ENCODE results near the gene UBE3A.
"Not testable (repeated sequence)": the region's sequence is repeated elsewhere in the genome, so short reads cannot be mapped to it uniquely, and the experiment has no call there.

Gene UBE3A

GRCh38 chr15:25438601-25439368 lies at the start of gene UBE3A:
Gene UBE3A, minus strand, starts transcription at chr15:25439024. Its CDS starts 29,917 bp downstream, at chr15:25409107.
- DNase-seq (ENCODE audit: low read depth in 2 of 2): peak; percentile 71 to 75

- DNase-seq (ENCODE audit: low read depth in 2 of 2): no peak
These were observed 48.5 kb upstream of the UBE3A start for GRCh38 chr15:25487226-25487884.

- DNase-seq (ENCODE audit: low read depth in 2 of 2): no peak
These were observed 47.2 kb upstream of the UBE3A start for GRCh38 chr15:25486051-25486450.

GRCh38 chr15:25481208-25481859 lies 42.5 kb upstream of the UBE3A start:
- DNase-seq (ENCODE audit: low read depth in 2 of 2): no peak

- DNase-seq (ENCODE audit: low read depth in 2 of 2): no peak
These were observed 39.5 kb upstream of the UBE3A start for GRCh38 chr15:25478313-25478712.

GRCh38 chr15:25477816-25478215 lies 39.0 kb upstream of the UBE3A start:
- DNase-seq (ENCODE audit: low read depth in 2 of 2): no peak

GRCh38 chr15:25474251-25474650 lies 35.4 kb upstream of the UBE3A start:
- no peak for DNase-seq (ENCODE audit: low read depth in 2 of 2)

- DNase-seq (ENCODE audit: low read depth in 2 of 2): no peak
These were observed 31.4 kb upstream of the UBE3A start for GRCh38 chr15:25470230-25470629.

GRCh38 chr15:25469377-25469776 lies 30.6 kb upstream of the UBE3A start:
- no peak for DNase-seq (ENCODE audit: low read depth in 2 of 2)

- no peak for DNase-seq (ENCODE audit: low read depth in 2 of 2)
These were observed 29.8 kb upstream of the UBE3A start for GRCh38 chr15:25468611-25469010.

- no peak for DNase-seq (ENCODE audit: low read depth in 2 of 2)
These were observed 27.0 kb upstream of the UBE3A start for GRCh38 chr15:25465835-25466234.

GRCh38 chr15:25464784-25465183 lies 26.0 kb upstream of the UBE3A start:
- no peak for DNase-seq (ENCODE audit: low read depth in 2 of 2)

GRCh38 chr15:25464383-25464782 lies 25.6 kb upstream of the UBE3A start:
- no peak for DNase-seq (ENCODE audit: low read depth in 2 of 2)

- DNase-seq (ENCODE audit: low read depth in 2 of 2): no peak
These were observed 17.4 kb upstream of the UBE3A start for GRCh38 chr15:25456196-25456595.

- DNase-seq (ENCODE audit: low read depth in 2 of 2): no peak
These were observed 16.4 kb upstream of the UBE3A start for GRCh38 chr15:25455226-25455625.

- DNase-seq (ENCODE audit: low read depth in 2 of 2): no peak
These were observed 15.9 kb upstream of the UBE3A start for GRCh38 chr15:25454771-25455170.

- not testable (repeated sequence) for DNase-seq (ENCODE audit: low read depth in 2 of 2)
These were observed 14.4 kb upstream of the UBE3A start for GRCh38 chr15:25453246-25453645.

GRCh38 chr15:25451501-25451900 lies 12.7 kb upstream of the UBE3A start:
- no peak for DNase-seq (ENCODE audit: low read depth in 2 of 2)

- no peak for DNase-seq (ENCODE audit: low read depth in 2 of 2)
These were observed 11.3 kb upstream of the UBE3A start for GRCh38 chr15:25450163-25450562.

- DNase-seq (ENCODE audit: low read depth in 2 of 2): no peak
These were observed 7.3 kb upstream of the UBE3A start for GRCh38 chr15:25446076-25446475.

GRCh38 chr15:25445412-25445811 lies 6.6 kb upstream of the UBE3A start:
- DNase-seq (ENCODE audit: low read depth in 2 of 2): no peak

GRCh38 chr15:25441111-25441510 lies 2.3 kb upstream of the UBE3A start:
- DNase-seq (ENCODE audit: low read depth in 2 of 2): no peak

- DNase-seq (ENCODE audit: low read depth in 2 of 2): no peak
These were observed 579 bp upstream of the UBE3A start for GRCh38 chr15:25439369-25439836.
